GM18909 (cell line): ENCODE results near the gene TRAPPC5.
A peak's percentile ranks its signal among the peaks of the same experiment; 100 is the strongest.

Experiments
- ATAC-seq: cut with Tn5 transposase; IDR thresholded peaks from one replicate; pipeline ENCODE4 v1.9.1; 2021; ENCODE audit warnings: mild to moderate bottlenecking; ENCODE audit not compliant: unreplicated experiment, poor library complexity

The TRAPPC5 gene

DNA sequence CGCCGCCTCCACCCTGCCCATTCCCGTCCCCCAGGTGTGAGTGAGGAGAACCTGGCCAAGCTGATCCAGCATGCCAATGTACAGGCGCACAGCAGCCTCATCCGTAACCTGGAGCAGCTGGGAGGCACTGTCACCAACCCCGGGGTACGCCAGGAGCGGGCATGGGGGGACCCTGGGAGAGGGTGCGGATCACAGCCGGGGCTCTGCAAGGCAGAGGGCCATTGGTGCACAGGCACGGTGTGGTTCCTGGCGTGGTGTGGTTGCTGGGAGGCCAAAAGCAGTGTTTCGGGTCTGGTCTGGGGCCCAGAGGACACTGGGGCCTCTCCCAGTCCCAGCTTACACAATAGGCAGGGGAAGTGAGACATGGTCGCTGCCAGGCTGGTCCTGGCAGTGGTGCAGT, 35.5 kb upstream of the TRAPPC5 start:
- ATAC-seq: no peak

DNA sequence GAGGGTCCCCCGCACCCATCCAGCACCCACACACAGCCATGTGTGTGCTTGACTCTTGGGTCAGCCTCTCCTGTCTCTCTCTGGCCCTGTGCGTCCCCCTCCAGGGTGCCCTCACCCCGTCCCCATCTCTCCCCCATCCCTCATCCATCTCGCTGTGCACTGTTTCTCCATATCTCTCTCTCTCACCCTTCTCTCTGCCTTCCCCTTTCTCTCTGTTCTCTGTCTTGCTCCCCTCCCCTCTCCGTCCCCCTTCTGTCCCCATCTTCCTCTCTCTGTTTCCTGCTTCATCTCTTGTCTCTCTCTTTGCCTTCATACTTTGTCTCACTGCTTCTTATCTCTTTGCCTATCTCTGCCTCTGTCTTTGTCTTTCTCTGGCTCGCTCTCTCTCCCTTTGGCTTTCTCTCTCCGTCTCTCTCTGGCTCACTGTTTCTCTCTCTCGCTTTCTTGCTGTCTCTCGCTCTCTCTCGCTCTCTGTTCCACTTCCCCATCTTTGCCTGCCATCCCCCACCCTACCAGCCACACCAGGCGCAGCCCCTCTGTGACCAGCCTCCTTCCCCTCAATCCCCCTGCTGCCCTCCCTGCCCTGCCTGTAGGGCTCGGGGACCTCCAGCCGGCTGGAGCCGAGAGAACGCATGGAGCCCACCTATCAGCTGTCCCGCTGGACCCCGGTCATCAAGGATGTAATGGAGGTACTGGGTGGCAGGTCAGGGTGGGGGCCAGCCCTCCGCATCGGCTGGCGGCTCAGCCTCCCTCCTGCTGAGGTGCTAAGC, 34.8 kb upstream of the TRAPPC5 start:
- ATAC-seq: no peak

DNA sequence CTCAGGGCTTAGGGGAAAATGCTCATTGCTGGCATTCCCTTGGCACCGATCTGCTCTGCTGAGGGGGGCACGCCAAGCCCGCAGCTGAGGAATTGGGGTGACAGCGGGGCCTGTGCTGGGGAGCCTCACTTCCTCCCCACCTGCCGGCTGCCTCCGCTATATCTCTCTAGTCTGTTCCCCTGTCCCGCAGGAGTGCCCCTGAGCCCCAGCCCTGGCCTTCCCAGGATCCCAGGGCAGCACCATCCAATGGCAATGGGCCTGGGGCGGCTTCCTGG, 34.3 kb upstream of the TRAPPC5 start:
- ATAC-seq: no peak

DNA sequence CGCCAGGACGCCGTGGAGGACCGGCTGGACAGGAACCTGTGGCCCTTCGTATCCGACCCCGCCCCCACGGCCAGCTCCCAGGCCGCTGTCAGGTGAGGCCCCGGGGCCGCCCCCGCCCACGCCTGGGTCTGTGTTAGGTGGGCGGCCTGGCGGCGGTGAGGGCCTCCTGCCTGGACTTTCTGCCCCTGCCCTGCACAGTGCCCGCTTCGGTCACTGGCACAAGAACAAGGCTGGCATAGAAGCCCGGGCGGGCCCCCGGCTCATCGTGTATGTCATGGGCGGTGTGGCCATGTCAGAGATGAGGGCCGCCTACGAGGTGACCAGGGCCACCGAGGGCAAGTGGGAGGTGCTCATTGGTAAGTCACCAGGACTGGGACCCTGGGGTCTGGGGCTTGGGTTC, 33.5 kb upstream of the TRAPPC5 start:
- no peak for ATAC-seq

DNA sequence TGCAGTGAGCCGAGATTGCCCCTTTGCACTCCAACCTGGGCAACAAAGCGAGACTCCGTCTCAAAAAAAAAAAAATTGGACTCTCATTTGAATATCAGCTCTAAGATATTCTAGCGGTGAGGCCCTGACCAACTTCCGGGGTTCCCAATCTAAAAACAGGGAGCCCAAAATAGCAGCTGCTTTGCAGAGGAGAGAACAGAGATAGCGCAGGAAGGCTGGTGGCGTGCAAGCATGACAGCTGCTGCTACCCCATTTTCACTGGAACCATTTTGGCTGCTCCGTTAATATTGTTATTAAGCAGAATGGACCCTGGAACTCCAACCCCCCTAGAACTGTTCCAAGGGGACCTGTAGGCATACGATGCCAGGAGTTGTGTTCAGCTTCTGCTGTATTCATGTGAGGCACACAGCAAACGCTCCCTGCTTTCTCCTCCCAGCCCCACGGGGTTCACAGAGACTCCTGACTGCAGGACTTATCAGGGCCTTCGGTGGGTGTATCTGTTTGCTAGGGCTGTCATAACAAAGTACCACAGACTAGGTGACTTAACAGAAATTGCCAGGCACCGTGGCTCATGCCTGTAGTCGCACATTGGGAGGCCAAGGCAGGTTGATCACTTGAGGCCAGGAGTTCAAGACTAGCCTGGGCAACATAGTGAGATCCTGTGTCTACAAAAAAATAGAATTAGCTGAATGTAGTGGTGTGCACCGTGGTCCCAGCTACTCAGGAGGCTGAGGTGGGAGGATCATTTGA, 32.2 kb upstream of the TRAPPC5 start:
- ATAC-seq: no peak

DNA sequence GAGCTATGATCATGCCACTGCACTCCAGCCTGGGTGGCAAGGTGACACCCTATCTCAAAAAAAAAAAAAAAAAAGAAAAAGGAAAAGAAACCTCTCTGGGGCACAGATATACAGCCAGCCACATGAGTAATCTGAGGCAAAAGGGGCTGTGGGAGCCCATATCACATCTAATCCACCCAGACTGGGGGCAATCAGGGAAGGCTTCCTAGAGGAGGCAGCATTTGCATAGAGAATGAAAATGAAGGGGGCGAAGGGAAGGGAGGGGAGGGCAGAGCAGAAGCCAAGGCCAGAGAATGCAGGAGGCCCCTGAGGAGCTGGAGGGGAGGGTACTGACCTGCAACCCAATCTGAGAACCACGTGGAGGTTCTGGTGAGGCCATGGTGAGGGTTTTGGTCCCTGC, 30.5 kb upstream of the TRAPPC5 start:
- no peak for ATAC-seq

DNA sequence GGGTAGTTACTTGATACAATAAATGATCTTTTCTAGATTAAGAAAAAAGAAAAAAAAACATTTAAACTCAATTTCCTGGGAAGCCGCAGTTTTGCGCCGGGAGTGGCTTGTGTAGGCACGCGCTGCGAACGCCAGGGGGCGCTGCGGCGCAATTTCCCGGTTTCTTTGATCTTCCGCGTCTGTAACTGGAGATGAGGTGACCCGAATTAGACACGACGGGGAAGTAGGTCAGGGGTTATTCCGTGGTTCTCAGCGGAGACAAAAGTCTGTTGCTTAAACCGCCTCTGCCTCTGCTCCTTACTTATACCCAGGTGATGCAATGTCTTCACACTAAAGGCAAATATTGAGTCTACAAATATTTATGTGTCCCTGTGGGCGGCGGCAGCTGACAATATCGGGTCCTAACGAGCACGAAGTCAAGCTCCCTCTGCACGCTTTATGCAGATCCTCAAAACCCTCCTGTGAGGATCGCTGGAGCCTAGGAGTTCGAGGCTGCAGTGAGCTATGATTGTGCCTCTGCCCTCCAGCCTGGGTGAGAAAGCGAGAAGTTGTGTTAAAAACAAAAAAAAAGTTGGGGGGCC, 28.5 kb upstream of the TRAPPC5 start:
- no peak for ATAC-seq

DNA sequence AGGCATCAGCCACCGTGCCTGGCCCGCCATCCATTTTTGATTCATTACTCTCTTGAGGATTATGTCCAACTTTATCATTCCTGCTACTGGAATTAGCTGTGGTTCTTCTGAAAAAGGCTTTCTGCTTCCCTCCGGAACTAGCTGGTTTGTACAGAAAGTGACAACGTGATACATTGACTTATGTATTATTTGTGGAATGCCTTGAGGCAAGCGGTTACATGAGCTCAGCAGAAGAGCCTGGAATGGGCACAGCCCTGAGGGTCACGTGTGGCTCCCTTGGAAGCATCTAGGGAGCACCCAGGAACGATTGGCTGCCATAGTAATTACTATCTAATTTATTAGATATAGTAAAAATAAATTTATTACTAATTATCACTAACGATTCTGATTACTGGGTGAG, 26.2 kb upstream of the TRAPPC5 start:
- ATAC-seq: no peak

DNA sequence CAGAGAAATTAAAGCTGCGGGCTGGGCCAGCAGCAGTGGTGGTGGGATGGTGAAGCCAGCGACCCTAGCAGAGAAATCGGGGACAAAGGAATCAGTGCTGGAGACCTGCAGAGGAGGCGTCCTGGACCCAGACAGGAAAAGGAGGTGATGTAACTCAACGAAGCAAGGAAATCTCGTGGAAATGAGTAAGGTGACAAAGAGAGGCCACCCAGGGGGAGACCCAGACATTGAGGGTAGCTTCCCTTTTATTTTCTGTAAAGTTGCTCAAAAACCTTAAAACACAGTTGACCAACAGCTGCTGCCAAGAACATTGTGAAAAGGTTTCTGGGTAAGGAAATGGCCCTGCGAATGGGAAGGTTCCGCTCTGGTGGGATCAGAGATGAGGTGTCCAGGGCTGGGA, 25.1 kb upstream of the TRAPPC5 start:
- ATAC-seq: no peak

DNA sequence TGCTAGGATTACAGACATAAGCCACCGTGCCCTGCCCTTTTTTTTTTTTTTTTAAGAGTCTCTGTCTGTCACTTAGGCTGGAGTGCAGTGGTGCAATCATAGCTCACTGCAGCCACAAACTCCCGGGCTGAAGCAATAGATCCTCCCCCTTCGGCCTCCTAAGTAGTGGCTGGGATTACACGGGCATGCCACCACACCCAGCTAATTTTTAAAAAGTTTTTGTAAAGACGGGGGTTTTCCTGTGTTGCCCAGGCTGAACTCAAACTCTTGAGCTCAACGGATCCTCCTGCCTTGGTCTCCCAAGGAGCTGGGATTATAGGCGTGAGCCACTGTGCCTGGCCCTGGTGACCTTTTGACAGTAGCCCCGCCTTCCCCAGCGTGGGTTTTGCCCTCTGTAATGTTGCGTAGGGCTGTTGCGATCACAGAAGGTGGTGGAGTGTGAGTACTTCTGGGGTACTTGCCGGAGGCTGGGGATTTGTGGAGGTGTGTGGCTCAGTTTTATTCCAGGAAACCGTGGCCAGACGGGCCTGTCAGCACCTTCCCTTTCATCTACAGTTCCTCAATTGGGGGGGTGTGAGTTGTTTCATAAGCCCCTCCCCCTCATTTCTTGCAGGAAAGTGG, 23.4 kb upstream of the TRAPPC5 start:
- ATAC-seq: no peak

DNA sequence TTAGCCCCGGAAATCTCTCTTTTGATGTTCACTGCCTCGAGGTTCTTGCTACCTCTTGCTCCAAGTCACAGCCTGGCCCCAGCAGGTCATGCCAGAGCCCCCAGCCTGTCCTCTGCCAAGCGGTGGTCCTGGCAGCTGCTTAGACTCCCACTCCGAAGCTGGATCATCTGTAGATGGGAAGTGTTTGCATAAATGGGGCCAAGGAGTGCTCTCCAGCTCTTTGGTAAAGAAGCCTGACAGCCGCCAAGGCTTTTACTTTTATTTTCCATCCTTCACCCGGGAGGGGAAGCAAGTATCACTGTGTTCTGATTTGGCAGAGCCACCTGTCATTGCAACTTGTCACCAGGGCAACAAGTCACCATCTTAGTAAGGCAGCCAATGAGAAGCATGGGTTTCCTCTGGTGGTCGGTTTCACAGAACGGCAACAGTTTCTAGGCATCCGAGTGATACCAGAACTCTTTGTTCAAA, 22.4 kb upstream of the TRAPPC5 start:
- peak; percentile 64 for ATAC-seq

DNA sequence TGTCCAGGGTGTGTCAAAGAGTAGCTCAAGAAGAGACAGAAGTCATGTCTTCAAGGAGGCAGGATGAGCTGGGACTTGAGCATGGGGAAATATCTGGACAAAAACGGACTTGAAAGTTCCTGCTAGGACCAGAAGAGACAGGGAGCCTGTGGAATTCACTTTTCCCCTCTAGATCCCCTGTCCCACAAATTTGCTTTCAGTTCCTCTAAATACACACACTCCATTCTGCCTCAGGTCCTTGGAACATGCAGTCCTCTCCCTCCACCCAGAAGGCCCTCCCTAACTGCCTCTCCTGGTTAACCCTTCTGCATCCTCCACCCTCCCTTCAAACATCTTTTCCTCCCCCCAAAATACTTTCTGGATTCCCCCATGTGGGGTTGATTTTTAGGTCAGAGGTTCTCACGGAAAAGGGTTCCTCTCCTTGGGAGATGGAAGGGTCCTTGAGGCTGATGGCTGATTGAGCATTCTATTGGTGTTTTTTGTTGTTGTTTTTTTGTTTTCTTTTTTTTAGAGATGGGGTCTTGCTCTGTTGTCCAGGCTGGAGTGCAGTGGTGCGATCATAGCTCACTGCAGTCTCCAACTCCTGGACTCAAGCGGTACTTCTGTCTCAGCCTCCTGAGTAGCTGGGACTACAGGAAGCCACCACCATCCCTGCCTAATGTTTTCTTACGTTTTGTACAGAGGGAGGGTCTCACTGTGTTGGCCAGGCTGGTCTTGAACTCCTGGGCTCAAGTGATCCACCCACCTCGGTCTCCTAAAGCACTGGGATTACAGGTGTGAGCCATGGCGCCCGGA, 18.7 kb upstream of the TRAPPC5 start:
- ATAC-seq: no peak

DNA sequence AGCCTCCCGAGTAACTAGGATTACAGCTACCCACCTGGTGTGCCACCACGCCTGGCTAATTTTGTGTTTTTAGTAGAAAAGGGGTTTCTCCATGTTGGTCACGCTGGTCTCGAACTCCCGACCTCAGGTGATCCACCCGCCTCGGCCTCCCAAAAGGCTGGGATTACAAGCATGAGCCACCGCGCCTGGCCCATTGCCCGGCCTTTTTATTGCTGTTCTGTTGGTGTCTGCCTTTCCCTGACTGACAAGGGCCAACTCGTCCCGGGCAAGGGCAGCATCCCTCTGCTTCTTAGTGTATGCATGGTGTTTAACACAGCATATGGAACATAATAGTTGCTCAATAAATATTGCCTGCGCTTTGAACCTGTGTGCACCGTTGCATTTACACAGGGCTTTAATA, 18.0 kb upstream of the TRAPPC5 start:
- ATAC-seq: no peak

DNA sequence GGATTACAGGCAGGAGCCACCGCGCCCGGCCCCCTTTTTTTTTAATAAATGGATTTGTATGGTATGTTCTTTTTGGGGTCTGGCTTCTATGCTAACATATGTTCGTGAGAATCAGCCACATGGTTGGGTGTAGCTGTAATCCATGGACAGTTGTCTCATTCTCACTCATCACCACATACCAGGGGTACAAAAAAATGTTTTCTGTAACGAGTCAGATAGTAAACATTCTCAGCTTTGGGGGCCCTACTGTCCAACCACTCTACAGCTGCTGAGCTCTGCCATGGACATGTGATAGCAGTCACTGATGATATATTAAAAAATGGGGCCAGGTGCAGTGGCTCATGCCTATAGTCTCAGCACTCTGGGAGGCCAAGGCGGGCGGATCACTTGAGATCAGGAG, 16.9 kb upstream of the TRAPPC5 start:
- ATAC-seq: no peak

DNA sequence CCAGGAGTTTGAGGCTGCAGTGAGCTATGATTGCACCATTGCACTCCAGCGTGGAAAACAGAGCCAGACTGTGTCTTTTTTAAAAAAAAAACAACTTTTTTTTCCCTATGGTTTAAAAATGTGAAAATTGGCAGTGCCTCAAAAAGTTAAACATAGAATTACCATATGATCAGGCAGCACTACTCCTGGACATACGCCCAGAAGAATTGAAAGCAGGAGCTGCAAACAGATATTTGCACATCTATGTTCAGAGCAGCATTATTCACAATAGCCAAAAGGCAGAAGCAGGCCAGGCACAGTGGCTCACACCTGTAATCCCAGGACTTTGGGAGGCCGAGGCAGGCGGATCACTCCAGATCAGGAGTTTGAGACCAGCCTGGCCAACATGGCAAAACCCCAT, 15.6 kb upstream of the TRAPPC5 start:
- no peak for ATAC-seq

DNA sequence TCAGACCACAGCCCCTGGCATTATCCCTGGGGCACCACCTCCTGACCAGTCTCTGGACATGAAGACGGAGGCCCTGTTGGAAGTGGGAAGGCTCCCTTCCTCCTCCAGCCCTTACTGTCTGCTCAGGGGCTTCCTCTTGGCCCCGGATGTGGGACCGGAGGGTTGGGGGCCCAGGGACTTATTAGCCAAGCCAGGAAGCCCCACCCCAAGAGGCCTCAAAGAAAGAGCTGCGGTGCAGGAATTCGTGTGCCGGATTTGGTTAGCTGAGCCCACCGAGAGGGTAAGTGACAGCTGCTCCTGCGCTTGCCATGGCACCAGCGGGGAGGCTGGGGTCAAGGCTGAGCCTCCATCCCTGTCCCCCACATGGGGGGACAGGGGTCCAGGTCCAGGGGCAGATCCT, 11.8 kb upstream of the TRAPPC5 start, which contains the start of gene RETN:
RETN (plus strand) TSS at position 208 of the 400 bp plus-strand sequence. CDS start 278 bp downstream, outside the sequence.
- no peak for ATAC-seq

DNA sequence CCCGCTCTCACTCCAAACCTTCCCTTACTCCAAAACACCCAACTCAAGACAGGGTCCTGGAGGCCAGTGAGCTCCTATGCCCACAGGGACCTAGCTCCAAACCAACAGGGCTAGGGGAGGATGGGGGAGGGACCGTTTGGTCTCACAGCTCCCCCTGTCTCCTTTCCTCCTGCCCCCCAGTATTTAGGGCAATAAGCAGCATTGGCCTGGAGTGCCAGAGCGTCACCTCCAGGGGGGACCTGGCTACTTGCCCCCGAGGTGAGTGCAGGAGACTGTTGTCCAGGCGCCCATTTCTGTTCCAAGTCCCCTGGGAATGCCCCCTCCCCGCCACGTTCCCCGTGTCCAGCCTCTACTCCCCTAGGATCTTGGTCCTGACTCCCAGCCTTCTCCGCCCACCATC, 11.0 kb upstream of the TRAPPC5 start:
- ATAC-seq: no peak

DNA sequence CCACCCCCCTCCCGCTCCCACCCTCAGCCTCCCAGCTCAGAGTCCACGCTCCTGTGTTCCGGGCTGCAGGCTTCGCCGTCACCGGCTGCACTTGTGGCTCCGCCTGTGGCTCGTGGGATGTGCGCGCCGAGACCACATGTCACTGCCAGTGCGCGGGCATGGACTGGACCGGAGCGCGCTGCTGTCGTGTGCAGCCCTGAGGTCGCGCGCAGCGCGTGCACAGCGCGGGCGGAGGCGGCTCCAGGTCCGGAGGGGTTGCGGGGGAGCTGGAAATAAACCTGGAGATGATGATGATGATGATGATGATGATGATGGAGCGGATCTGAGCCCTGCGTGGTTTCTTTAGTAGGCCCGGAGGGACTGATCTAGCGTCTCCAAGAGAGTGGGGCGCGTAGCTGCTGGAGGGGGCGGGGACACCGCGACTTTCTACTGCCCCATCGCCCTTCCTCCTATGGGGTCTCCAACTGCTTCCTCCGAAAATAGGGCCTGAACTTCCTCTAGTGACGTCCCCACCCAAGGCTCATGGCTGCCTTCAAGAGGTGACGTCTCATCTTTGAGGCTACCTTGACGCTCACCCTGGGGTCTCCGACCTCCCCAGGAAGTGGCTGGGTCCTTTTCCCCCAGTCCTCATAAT, 10.4 kb upstream of the TRAPPC5 start:
- no peak for ATAC-seq

DNA sequence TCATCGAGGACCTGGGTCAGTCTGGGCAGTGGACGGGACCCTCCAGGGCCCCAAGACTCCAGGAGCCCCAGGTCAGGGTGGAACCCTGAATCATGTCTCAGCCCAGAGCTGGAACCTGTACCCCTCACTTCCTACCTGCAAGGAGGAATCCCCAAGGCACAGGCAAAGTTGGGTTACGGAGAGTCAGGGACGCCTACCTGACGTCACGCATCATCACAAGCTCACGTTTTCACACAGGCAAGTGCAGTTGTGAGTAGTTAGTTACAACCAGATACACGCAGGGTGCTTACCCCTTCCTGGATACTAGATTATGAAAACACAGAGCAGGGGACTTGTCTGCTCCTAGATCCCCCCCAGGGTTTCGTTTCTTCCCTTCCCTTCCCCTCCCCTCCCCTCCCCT, 9.8 kb upstream of the TRAPPC5 start:
- ATAC-seq: no peak

DNA sequence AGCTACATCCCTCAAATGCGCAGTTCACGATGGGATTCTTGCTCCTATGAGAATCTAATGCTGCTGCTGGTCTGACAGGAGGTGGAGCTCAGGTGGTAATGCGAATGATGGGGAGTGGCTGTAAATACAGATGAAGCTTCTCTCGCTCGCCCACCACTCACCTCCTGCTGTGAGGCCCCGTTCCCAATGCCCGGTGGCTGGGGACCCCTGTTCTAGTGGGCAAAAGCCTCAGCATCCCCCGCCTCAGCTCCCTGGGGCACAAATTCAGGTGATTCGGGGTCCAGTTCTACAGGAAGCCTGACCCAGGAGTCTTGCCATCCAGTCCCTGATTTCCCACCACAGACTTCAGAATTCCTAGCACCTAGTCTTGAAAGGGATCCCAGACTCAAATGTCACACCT, 8.1 kb upstream of the TRAPPC5 start:
- no peak for ATAC-seq
